Esophagus squamous epithelium (tissue), 5 donors: ENCODE results near the gene DBT. TPM values are rescaled to one million over a fixed set of nuclear protein-coding genes. Genes with fewer than 3 reads are reported as not detected.
"Not testable (repeated sequence)": the region's sequence is repeated elsewhere in the genome, so short reads cannot be mapped to it uniquely, and the experiment has no call there.

Experiments used
- DNase-seq: peaks from one replicate; lab custom pipeline; 2025; lab: John Stamatoyannopoulos, UW
- H3K27ac ChIP-seq, 4 donors: fragments of 200-600 bp; sonication (generic); one replicate each; pipeline ENCODE4 v1.5.1; 2016 to 2019; ENCODE audit warnings: mild to moderate bottlenecking in 1 of 4
- H3K27me3 ChIP-seq, 4 donors: fragments of 200-600 bp; sonication (generic); 1 replicate in 3 of 4; 2 replicates in 1 of 4; pipeline versions ENCODE4 v1.5.1 to v1.6.0; 2017 to 2021; ENCODE audit warnings: antibody characterized with exemption in 1 of 4
- H3K36me3 ChIP-seq, 3 donors: fragments of 200-600 bp; sonication (generic); one replicate each; pipeline ENCODE4 v1.5.1; 2016 to 2019
- H3K4me1 ChIP-seq, 3 donors: fragments of 200-600 bp; sonication (generic); one replicate each; pipeline ENCODE4 v1.5.1; 2017 to 2019
- H3K4me3 ChIP-seq, 4 donors: fragments of 200-600 bp; sonication (generic); 1 replicate in 3 of 4; 2 replicates in 1 of 4; pipeline ENCODE4 v1.5.1; 2016 to 2019; ENCODE audit warnings: mild to moderate bottlenecking in 2 of 4, moderate library complexity in 1 of 4
- H3K9me3 ChIP-seq, 3 donors: fragments of 200-600 bp; sonication (generic); one replicate each; pipeline ENCODE4 v1.5.1; 2016 to 2019
- CTCF ChIP-seq, 6 experiments: fragments of 450-650 bp in 4 of 6; fragments of 200-600 bp in 2 of 6; sonication (generic) in 2 of 6; IDR thresholded peaks; one replicate each; pipeline ENCODE4 v1.5.1; 2016 to 2019; ENCODE audit warnings: antibody characterized with exemption in 6 of 6, mild to moderate bottlenecking in 4 of 6, moderate library complexity in 4 of 6
- POLR2A ChIP-seq, 4 donors: fragments of 450-650 bp; IDR thresholded peaks; one replicate each; pipeline ENCODE4 v1.6.1; 2017; ENCODE audit warnings: antibody characterized with exemption in 4 of 4, mild to moderate bottlenecking in 4 of 4, moderate library complexity in 3 of 4
- WGBS, 2 donors: methylation state at CpG; one replicate each; pipeline ENCODE4 v1.1.5; 2018; 5-methylcytosine and 5-hydroxymethylcytosine counted together
- intact Hi-C: fragments of 100-400 bp; cut with DNase I; formaldehyde crosslinking; loops from one replicate; pipeline ENCODE4 v1.15.0; 2022
- total RNA-seq, 4 donors: library from RNA; depleted of rRNA; stranded (reverse); fragments of >200 nt; gene quantifications; one replicate each; pipeline ENCODE4 v1.1.0, GENCODE V29; 2016
- donor health status: DM: yes; HTN: yes; CAD: no.

The DBT gene
- total RNA-seq, 4 donors from 2014 or later: 6.1 to 9.4 (median 6.8) TPM

DNA sequence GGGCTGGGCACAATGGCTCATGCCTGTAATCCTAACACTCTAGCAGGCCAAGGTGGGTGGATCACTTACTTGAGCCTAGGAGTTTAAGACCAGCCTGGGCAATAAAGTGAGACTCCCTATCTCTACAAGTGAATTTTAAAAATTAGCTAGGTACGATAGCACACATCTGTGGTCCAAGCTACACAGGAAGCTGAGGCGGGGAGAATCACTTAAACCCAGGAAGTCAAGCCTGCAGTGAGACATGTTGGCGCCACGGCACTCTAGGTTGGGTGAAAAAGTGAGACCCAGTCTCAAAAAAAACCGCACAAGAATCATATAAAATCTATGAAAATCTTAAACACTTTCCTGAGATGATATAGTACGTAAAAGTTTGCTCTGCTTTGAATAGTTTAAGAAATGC is 30.2 kb downstream of the DBT start:
- Histone ChIP-seq H3K4me3 (no peak overlapping the region), H3K4me1 (no peaks in the 10 kb centered on the region), H3K36me3 (peaks cover 0 to 76% (median 2%) of the 10 kb centered on the region in 3 donors), H3K27me3 (no peaks in the 10 kb centered on the region), H3K9me3 (no peaks in the 10 kb centered on the region), H3K27ac (no peak overlapping the region)
- no peak for DNase-seq
- intact Hi-C loops: no loop called here
- 93 to 96% methylated on average over 5 of the region's 6 CpGs for WGBS, 2 donors
- TF ChIP-seq CTCF (IDR thresholded peaks at IDR 0.05) (no peak), POLR2A (IDR thresholded peaks at IDR 0.05) (no peak)

- Histone ChIP-seq H3K4me3 (no peak overlapping the region), H3K27ac (no peak overlapping the region), H3K9me3 (no peaks in the 10 kb centered on the region), H3K27me3 (no peaks in the 10 kb centered on the region), H3K4me1 (no peaks in the 10 kb centered on the region), H3K36me3 (peaks cover 0 to 83% (median 18%) of the 10 kb centered on the region in 3 donors)
- no peak for TF ChIP-seq CTCF (IDR thresholded peaks at IDR 0.05)
- no peak for TF ChIP-seq POLR2A (IDR thresholded peaks at IDR 0.05)
- WGBS, 2 donors: 67 to 76% methylated on average over 2 of the region's 2 CpGs
- DNase-seq: no peak
- intact Hi-C loops: no loop called here
Measured at GRCh38 chr1:100217834-100218233, 31.8 kb downstream of the DBT start.

DNA sequence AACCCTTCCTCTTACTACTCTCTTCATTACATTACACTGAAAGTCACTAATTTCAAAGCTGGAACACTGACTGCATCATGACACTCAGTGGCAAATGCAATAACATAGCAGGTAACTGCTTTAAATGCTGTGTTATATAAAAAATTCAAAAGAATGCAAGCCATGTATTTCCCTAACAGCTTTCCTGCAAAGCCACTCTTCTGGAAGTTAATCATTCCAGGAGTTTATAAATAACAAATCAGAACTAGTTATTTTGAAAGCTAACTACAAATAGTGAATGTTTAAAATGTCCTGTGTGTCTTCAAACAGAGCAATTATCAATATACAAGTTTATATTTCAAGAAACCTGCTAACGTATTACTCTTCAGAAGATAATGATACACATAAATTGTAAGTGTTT is 34.5 kb downstream of the DBT start:
- Histone ChIP-seq H3K4me1 (no peaks in the 10 kb centered on the region), H3K27ac (no peak overlapping the region), H3K27me3 (no peaks in the 10 kb centered on the region), H3K9me3 (no peaks in the 10 kb centered on the region), H3K36me3 (peaks cover 0 to 100% (median 22%) of the 10 kb centered on the region in 3 donors), H3K4me3 (no peak overlapping the region)
- DNase-seq: no peak
- WGBS, 2 donors: 86 to 88% methylated on average over 1 of the region's 1 CpG
- intact Hi-C loops: no loop called here
- no peak for TF ChIP-seq POLR2A (IDR thresholded peaks at IDR 0.05)
- TF ChIP-seq CTCF (IDR thresholded peaks at IDR 0.05): no peak

DNA sequence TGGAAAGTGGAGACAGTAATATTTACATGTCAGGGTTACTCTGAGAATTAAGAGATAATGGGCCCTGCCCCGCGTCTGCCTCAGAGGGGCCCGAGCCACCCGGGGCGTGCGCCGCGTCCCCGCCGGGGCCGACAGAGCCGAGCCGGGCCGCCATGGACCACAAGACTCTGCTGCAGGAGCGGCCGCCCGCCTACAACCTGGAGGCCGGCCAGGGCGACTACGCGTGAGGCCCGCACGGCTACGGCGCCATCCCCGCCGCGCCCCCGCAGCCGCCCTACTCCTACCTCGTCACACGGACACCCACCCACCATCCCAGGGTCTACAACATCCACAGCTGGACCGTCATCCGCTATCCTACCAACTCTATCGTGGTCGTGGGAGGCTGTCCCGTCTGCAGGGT is 36.5 kb downstream of the DBT start:
- no peak for TF ChIP-seq POLR2A (IDR thresholded peaks at IDR 0.05)
- TF ChIP-seq CTCF (IDR thresholded peaks at IDR 0.05): no peak
- H3K4me3 ChIP-seq: no peak overlapping the region
- intact Hi-C loops: no loop called here
- WGBS, 2 donors: 91 to 97% methylated on average over 12 to 26 of the region's 37 CpGs
- H3K27me3 ChIP-seq: no peaks in the 10 kb centered on the region
- H3K36me3 ChIP-seq: peaks cover 0 to 100% (median 22%) of the 10 kb centered on the region in 3 donors
- no peaks in the 10 kb centered on the region for H3K9me3 ChIP-seq
- no peaks in the 10 kb centered on the region for H3K4me1 ChIP-seq
- DNase-seq: no peak
- H3K27ac ChIP-seq: no peak overlapping the region

DNA sequence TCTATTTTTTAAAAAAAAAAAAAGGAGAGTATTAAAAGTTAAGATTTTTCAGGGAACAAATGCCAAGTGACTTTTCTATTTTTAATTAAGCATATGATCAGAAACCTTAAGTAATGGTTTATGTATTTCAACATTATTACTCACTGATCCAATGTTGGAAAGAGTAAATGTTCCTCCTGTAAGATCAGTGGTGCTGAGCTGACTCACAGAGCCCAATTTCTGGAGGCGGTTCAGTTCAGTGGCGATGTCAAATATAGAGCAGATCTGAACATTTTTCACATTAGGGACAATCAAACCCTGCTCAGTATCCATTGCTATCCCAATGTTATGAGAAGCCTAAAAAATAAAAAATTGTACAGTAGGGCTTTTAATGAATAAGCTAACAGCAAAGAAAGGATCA is 43.3 kb downstream of the DBT start:
- intact Hi-C loops: no loop called here
- no peak overlapping the region for H3K4me3 ChIP-seq
- peaks cover 0 to 9% (median 0%) of the 10 kb centered on the region in 3 donors for H3K9me3 ChIP-seq
- H3K4me1 ChIP-seq: no peaks in the 10 kb centered on the region
- H3K27me3 ChIP-seq: no peaks in the 10 kb centered on the region
- TF ChIP-seq CTCF (IDR thresholded peaks at IDR 0.05) (no peak), POLR2A (IDR thresholded peaks at IDR 0.05) (no peak)
- no peak overlapping the region for H3K27ac ChIP-seq
- WGBS, 2 donors: 94 to 100% methylated on average over 2 of the region's 2 CpGs
- H3K36me3 ChIP-seq: peaks cover 0 to 100% (median 15%) of the 10 kb centered on the region in 3 donors
- no peak for DNase-seq

GRCh38 chr1:100205593-100205992 is 44.0 kb downstream of the DBT start:
- H3K4me1 ChIP-seq, H3K9me3 ChIP-seq, H3K27ac ChIP-seq, H3K27me3 ChIP-seq, H3K4me3 ChIP-seq, intact Hi-C loops, DNase-seq: not testable (repeated sequence)
- H3K36me3 ChIP-seq: peaks cover 0 to 100% (median 15%) of the 10 kb centered on the region in 3 donors
- 96% methylated on average over 2 of the region's 2 CpGs for WGBS, 2 donors

DNA sequence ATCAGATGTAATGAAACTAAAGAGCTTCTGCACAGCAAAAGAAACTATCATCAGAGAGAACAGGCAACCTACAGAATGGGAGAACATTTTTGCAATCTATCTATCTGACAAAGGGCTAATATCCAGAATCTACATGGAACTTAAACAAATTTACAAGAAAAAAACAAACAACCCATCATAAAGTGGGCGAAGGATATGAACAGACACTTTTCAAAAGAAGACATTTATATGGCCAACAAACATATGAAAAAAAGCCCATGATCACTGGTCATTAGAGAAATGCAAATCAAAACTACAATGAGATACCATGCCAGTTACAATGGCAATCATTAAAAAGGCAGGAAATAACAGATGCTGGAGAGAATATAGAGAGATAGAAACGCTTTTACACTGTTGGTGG is 44.5 kb downstream of the DBT start:
- H3K27me3 ChIP-seq, H3K4me3 ChIP-seq, H3K27ac ChIP-seq, H3K9me3 ChIP-seq, intact Hi-C loops, H3K4me1 ChIP-seq, DNase-seq: not testable (repeated sequence)
- H3K36me3 ChIP-seq: peaks cover 0 to 100% (median 18%) of the 10 kb centered on the region in 3 donors
- WGBS, 2 donors: 98% methylated on average over 2 of the region's 2 CpGs

DNA sequence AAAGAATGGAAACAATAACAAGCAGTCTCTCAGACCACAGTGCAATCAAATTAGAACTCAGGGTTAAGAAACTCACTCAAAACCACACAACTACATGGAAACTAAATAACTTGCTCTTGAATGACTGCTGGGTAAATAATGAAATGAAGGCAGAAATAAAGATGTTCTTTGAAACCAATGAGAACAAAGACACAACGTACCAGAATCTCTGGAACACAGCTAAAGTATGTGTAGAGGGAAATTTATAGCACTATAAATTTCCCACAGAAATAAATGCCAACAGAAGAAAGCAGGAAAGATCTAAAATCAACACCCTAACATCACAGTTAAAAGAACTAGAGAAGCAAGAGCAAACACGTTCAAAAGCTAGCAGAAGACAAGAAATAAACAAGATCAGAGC is 46.9 kb downstream of the DBT start:
- intact Hi-C loops, DNase-seq, H3K27me3 ChIP-seq, H3K4me1 ChIP-seq, H3K9me3 ChIP-seq, H3K4me3 ChIP-seq, H3K27ac ChIP-seq: not testable (repeated sequence)
- WGBS, 2 donors: 64 to 86% methylated on average over 2 of the region's 2 CpGs
- peaks cover 0 to 100% (median 24%) of the 10 kb centered on the region in 3 donors for H3K36me3 ChIP-seq
